Measurements from ENCODE around the gene UBASH3B.

Gene UBASH3B

DNA sequence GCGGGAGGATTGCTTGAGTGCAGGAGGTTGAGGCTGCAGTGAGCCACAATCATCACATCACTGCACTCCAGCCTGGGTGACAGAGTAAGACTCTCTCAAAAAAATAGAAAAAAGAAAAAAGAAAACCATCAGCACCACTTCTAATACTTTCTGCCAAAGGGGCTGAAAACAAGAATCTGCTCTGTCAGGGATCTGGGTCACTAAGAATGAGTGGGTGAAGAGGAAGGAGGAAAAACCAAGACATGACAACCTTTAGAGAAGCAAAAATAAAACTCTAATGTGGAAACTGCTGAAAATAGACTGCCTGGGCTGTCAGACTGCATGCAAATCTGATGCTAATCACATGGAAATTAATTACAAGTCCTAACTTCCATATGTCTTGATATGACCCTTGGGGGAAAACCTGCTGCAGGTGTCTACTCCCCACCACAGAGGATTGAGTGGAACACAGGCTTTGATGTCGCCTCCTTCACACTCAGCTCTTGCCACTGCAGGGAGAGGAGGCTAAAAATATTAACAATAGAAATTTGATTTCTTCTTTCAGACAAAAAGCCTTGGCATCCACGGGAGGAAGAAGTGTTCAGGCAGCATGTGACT is 120.3 kb downstream of the UBASH3B start:
- no peaks in the 10 kb centered on the region for H3K9me3 ChIP-seq (ENCODE audit: low read depth, low read length)
- H3K36me3 ChIP-seq (ENCODE audit: insufficient read depth, low read length), result no peaks in the 10 kb centered on the region
- no peak for TF ChIP-seq FOXP2 (optimal IDR thresholded peaks at IDR 0.05; ENCODE audit: control extremely low read depth, extremely low read length, insufficient read depth)
- TF ChIP-seq POLR2AphosphoS5 (IDR thresholded peaks at IDR 0.05; ENCODE audit: borderline replicate concordance, low read depth, low read length), result no peak
- no peak for TF ChIP-seq EZH2 (IDR thresholded peaks at IDR 0.05)
- no peak overlapping the region for H3K4me3 ChIP-seq
- H3K27ac ChIP-seq, result no peak overlapping the region
- no peak overlapping the region for H3K9ac ChIP-seq (ENCODE audit: insufficient read length)
- no peak for DNase-seq (ENCODE audit: low read depth, low spot score)

DNA sequence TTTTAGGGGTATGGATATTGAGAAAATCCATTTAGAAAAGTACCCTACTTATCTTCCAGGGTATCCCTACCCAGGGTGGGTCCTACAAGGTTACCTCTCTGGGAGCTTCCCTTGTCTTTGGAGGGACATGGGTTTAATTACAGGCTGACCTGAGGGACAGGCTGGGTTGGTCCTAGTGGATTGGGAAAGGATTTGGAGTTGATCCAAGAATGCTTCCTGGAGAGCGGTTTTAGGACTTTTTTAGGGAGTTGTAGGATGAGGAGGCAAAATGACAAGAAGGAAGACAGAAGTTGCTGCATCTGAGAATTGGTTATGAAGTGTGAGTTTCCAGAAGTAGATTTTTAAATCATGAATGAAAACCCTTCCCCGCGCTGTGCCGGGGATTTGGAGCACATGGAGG is 121.0 kb downstream of the UBASH3B start:
- H3K27ac ChIP-seq, result no peak overlapping the region
- H3K36me3 ChIP-seq (ENCODE audit: insufficient read depth, low read length), result no peaks in the 10 kb centered on the region
- H3K4me3 ChIP-seq, result no peak overlapping the region
- no peaks in the 10 kb centered on the region for H3K9me3 ChIP-seq (ENCODE audit: low read depth, low read length)
- no peak for DNase-seq (ENCODE audit: low read depth, low spot score)
- TF ChIP-seq FOXP2 (optimal IDR thresholded peaks at IDR 0.05; ENCODE audit: control extremely low read depth, extremely low read length, insufficient read depth) (no peak), EZH2 (IDR thresholded peaks at IDR 0.05) (no peak), POLR2AphosphoS5 (IDR thresholded peaks at IDR 0.05; ENCODE audit: borderline replicate concordance, low read depth, low read length) (no peak)
- no peak overlapping the region for H3K9ac ChIP-seq (ENCODE audit: insufficient read length)

DNA sequence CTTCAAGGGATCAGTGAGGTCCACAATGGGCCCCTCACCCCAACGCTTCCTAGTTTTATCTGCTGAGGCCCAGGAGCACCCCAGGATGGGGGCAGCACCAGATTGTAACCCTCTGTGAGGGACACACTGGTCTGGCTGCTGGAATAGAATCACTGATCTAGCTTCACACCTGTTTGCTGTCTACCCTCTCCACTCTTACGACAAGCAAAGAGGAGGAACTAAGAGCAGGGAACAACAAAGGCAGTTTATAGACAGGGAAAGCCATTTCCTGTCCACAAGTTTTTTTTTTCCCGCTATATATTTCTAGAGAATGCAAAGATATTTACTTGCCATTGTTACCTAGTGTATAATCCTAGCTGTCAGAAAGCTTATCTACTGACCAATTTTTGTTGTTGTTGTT is 121.8 kb downstream of the UBASH3B start:
- Histone ChIP-seq H3K27ac (no peak overlapping the region), H3K36me3 (ENCODE audit: insufficient read depth, low read length) (no peaks in the 10 kb centered on the region)
- TF ChIP-seq FOXP2 (optimal IDR thresholded peaks at IDR 0.05; ENCODE audit: control extremely low read depth, extremely low read length, insufficient read depth) (no peak), POLR2AphosphoS5 (IDR thresholded peaks at IDR 0.05; ENCODE audit: borderline replicate concordance, low read depth, low read length) (no peak), EZH2 (IDR thresholded peaks at IDR 0.05) (no peak)

DNA sequence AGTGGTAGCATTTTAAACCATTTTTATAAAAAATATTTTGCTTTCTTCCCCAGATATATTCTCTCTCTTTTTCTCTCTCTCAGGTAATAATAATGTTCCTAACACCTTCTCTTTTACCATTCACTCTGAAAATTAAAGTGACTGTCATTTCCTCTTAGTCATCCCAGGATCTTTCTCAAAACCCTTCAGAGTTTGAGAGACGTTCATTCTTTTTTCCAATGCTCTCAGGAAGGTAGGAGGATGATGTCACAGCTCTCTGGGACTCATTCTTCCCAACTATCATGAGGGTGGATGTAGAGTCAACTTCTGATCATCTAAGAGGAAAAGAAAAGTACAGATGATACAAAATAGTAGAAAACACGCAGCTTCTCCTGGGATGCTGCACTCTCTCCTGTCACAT is 122.6 kb downstream of the UBASH3B start:
- Histone ChIP-seq H3K9ac (ENCODE audit: insufficient read length) (no peak overlapping the region), H3K4me3 (no peak overlapping the region), H3K27ac (no peak overlapping the region), H3K9me3 (ENCODE audit: low read depth, low read length) (no peaks in the 10 kb centered on the region), H3K36me3 (ENCODE audit: insufficient read depth, low read length) (no peaks in the 10 kb centered on the region)
- TF ChIP-seq EZH2 (IDR thresholded peaks at IDR 0.05) (no peak), POLR2AphosphoS5 (IDR thresholded peaks at IDR 0.05; ENCODE audit: borderline replicate concordance, low read depth, low read length) (no peak), FOXP2 (optimal IDR thresholded peaks at IDR 0.05; ENCODE audit: control extremely low read depth, extremely low read length, insufficient read depth) (no peak)
- DNase-seq (ENCODE audit: low read depth, low spot score), result no peak

More for the DNA sequence above, 121.8 kb downstream of the UBASH3B start:
- DNase-seq (ENCODE audit: low read depth, low spot score), result no peak
- Histone ChIP-seq H3K9me3 (ENCODE audit: low read depth, low read length) (no peaks in the 10 kb centered on the region), H3K9ac (ENCODE audit: insufficient read length) (no peak overlapping the region), H3K4me3 (no peak overlapping the region)

DNA sequence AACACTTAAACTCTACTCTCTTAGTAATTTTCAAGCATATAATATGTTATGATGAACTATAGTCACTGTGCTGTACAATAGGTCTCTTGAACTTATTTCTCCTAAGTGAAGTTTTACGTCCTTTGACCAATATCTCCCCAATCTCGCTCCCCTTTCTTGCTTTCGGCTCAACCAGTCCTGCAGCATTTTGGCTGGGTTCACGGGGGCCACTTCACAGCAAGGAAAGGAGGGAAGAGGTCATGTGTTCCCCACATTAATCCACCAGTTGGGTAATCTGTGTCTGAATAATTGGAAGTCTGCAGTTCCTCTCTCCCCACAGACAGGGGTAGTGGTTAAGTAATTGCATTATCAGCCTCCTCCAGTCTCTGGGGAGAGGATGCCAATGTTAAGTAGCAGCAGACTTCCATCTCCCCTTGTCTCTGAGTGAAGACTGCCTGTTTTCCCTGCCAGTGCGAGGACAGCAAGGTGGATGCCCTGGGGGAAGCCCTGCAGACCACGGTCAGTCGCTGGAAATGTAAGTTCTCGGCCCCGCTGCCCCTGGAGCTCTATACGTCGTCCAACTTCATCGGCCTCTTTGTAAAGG is 123.6 kb downstream of the UBASH3B start:
- H3K9ac ChIP-seq (ENCODE audit: insufficient read length), result no peak overlapping the region
- no peak for TF ChIP-seq POLR2AphosphoS5 (IDR thresholded peaks at IDR 0.05; ENCODE audit: borderline replicate concordance, low read depth, low read length)
- TF ChIP-seq FOXP2 (optimal IDR thresholded peaks at IDR 0.05; ENCODE audit: control extremely low read depth, extremely low read length, insufficient read depth), result no peak
- TF ChIP-seq EZH2 (IDR thresholded peaks at IDR 0.05), result no peak
- no peaks in the 10 kb centered on the region for H3K9me3 ChIP-seq (ENCODE audit: low read depth, low read length)
- no peak overlapping the region for H3K27ac ChIP-seq
- no peak for DNase-seq (ENCODE audit: low read depth, low spot score)
- no peaks in the 10 kb centered on the region for H3K36me3 ChIP-seq (ENCODE audit: insufficient read depth, low read length)
- H3K4me3 ChIP-seq, result no peak overlapping the region

DNA sequence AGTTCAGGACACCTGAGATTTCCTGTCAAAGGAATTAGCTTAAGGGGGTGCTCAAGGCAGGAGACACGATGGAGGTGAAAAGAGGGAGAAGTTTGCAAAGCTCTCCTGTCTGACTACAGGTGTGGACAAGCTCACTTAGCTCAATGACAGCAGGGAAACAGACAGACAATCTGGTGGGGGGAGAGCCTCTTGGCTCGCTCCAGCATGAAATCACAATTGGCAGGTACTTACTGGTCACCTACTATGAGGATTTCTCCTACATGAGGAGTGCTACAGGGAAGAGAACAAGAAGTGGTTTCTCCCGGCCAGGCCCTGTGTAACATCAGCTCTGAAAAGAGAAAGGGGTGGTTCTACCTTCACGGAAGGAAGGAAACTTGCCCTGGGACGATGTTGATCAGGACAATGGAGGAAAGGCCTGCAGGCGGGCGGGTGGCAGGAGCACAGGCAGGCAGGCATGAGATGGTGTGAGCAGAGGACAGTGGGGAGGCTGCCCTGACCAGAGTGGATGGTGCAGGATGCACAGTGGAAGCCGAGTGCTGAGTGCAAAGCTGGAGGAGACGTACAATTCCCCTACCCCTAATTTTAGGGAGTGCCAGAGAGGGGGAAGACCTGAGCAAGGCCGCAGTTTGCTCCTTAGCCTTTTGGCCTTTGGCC is 124.9 kb downstream of the UBASH3B start:
- Histone ChIP-seq H3K36me3 (ENCODE audit: insufficient read depth, low read length) (no peaks in the 10 kb centered on the region), H3K4me3 (no peak overlapping the region), H3K9ac (ENCODE audit: insufficient read length) (no peak overlapping the region), H3K9me3 (ENCODE audit: low read depth, low read length) (no peaks in the 10 kb centered on the region), H3K27ac (no peak overlapping the region)
- no peak for TF ChIP-seq FOXP2 (optimal IDR thresholded peaks at IDR 0.05; ENCODE audit: control extremely low read depth, extremely low read length, insufficient read depth)
- TF ChIP-seq EZH2 (IDR thresholded peaks at IDR 0.05), result no peak
- no peak for TF ChIP-seq POLR2AphosphoS5 (IDR thresholded peaks at IDR 0.05; ENCODE audit: borderline replicate concordance, low read depth, low read length)
- no peak for DNase-seq (ENCODE audit: low read depth, low spot score)

DNA sequence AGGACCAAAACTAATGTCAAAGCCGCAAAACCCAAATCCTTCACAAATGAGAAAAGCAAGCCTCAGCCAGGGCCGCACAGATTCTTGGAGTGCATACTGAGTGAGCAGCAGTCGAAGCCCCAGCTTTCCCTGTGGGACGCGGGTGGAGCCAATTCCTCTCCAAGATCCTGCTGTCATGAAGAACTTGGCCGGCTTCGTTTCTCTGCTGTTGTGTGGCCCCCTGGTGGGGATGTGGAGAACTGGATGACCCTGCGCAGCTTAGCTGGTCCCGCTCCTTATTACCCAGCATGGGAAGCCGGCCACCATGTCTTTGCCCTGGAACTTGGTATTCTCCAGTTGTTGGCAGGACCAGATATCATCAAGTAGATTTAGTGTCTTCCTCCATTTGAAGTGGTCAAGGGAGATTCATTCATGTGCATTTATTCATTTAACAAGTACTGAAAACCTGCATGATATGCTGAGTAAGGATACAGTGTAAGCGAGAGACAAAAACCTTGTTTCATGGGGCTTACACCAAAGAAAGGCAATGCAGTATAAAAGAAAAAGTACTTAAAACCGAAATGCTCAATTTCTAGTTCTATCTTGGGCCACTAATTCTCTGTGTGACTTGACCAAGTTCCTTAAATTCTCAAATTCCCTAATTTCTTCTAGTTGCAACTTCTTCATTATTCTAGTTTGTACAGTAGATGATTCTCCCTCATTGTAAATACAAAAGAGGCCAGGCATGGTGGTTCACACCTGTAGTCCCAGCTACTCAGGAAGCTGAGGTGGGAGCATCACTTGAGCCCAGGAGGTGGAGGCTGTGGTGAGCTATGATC is 126.1 kb downstream of the UBASH3B start:
- H3K27ac ChIP-seq, result no peak overlapping the region
- no peak overlapping the region for H3K4me3 ChIP-seq
- no peaks in the 10 kb centered on the region for H3K9me3 ChIP-seq (ENCODE audit: low read depth, low read length)
- no peak overlapping the region for H3K9ac ChIP-seq (ENCODE audit: insufficient read length)
- no peak for TF ChIP-seq FOXP2 (optimal IDR thresholded peaks at IDR 0.05; ENCODE audit: control extremely low read depth, extremely low read length, insufficient read depth)
- TF ChIP-seq EZH2 (IDR thresholded peaks at IDR 0.05), result no peak
- no peak for TF ChIP-seq POLR2AphosphoS5 (IDR thresholded peaks at IDR 0.05; ENCODE audit: borderline replicate concordance, low read depth, low read length)
- DNase-seq (ENCODE audit: low read depth, low spot score), result peak; percentile 6
- H3K36me3 ChIP-seq (ENCODE audit: insufficient read depth, low read length), result no peaks in the 10 kb centered on the region

DNA sequence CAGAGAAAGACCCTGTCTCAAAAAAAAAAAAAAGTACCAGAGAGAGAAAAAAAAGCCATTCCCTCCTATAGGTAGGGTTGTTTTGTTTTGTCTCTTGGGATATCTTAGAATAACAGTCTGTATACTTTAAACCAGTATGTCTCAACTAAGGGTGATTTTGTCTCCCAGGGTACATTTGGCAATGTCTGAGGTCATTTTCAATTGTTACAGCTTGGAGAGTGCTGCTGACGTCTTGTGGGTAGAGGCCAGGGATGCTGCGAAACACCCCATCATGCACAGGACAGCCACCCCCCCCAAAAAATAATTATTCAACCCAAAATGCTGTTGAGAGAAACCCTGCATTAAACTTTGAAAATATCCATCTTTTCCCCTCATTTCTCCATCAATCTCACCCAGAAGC is 126.7 kb downstream of the UBASH3B start:
- no peak overlapping the region for H3K27ac ChIP-seq
- no peak for DNase-seq (ENCODE audit: low read depth, low spot score)
- no peaks in the 10 kb centered on the region for H3K36me3 ChIP-seq (ENCODE audit: insufficient read depth, low read length)
- no peaks in the 10 kb centered on the region for H3K9me3 ChIP-seq (ENCODE audit: low read depth, low read length)
- TF ChIP-seq POLR2AphosphoS5 (IDR thresholded peaks at IDR 0.05; ENCODE audit: borderline replicate concordance, low read depth, low read length), result no peak
- TF ChIP-seq FOXP2 (optimal IDR thresholded peaks at IDR 0.05; ENCODE audit: control extremely low read depth, extremely low read length, insufficient read depth), result no peak
- no peak for TF ChIP-seq EZH2 (IDR thresholded peaks at IDR 0.05)
- no peak overlapping the region for H3K9ac ChIP-seq (ENCODE audit: insufficient read length)
- no peak overlapping the region for H3K4me3 ChIP-seq
